ENCODE measurements around the gene ROBO1. TPM values are rescaled to one million over a fixed set of nuclear protein-coding genes. Genes with fewer than 3 reads are reported as not detected.
"Not testable (repeated sequence)": the region's sequence is repeated elsewhere in the genome, so short reads cannot be mapped to it uniquely, and the experiment has no call there.

Gene ROBO1
- total RNA-seq, 1 donor from 2014 or later = 0.64 TPM

- DNase-seq (ENCODE audit: low read depth in 2 of 2) = no peak
Measured at GRCh38 chr3:78918361-78919020, 849.3 kb downstream of the ROBO1 start.

GRCh38 chr3:78917536-78917935, 850.3 kb downstream of the ROBO1 start:
- DNase-seq (ENCODE audit: low read depth in 2 of 2) = no peak

GRCh38 chr3:78913711-78914110, 854.1 kb downstream of the ROBO1 start:
- no peak for DNase-seq (ENCODE audit: low read depth in 2 of 2)

GRCh38 chr3:78912687-78913086, 855.1 kb downstream of the ROBO1 start:
- no peak for DNase-seq (ENCODE audit: low read depth in 2 of 2)

- DNase-seq (ENCODE audit: low read depth in 2 of 2) = no peak
Measured at GRCh38 chr3:78912259-78912658, 855.5 kb downstream of the ROBO1 start.

- no peak for DNase-seq (ENCODE audit: low read depth in 2 of 2)
Measured at GRCh38 chr3:78911394-78911793, 856.4 kb downstream of the ROBO1 start.

GRCh38 chr3:78908236-78908635, 859.6 kb downstream of the ROBO1 start:
- no peak for DNase-seq (ENCODE audit: low read depth in 2 of 2)

GRCh38 chr3:78907367-78907766, 860.4 kb downstream of the ROBO1 start:
- no peak for DNase-seq (ENCODE audit: low read depth in 2 of 2)

GRCh38 chr3:78906930-78907329, 860.9 kb downstream of the ROBO1 start:
- DNase-seq (ENCODE audit: low read depth in 2 of 2) = no peak

- DNase-seq (ENCODE audit: low read depth in 2 of 2) = no peak
Measured at GRCh38 chr3:78906245-78906644, 861.6 kb downstream of the ROBO1 start.

GRCh38 chr3:78905700-78906099, 862.1 kb downstream of the ROBO1 start:
- no peak for DNase-seq (ENCODE audit: low read depth in 2 of 2)

GRCh38 chr3:78901544-78901943, 866.3 kb downstream of the ROBO1 start:
- no peak for DNase-seq (ENCODE audit: low read depth in 2 of 2)

- DNase-seq (ENCODE audit: low read depth in 2 of 2) = no peak
Measured at GRCh38 chr3:78900880-78901279, 866.9 kb downstream of the ROBO1 start.

- no peak for DNase-seq (ENCODE audit: low read depth in 2 of 2)
Measured at GRCh38 chr3:78900426-78900825, 867.4 kb downstream of the ROBO1 start.

- DNase-seq (ENCODE audit: low read depth in 2 of 2) = no peak
Measured at GRCh38 chr3:78895528-78895927, 872.3 kb downstream of the ROBO1 start.

GRCh38 chr3:78894787-78895186, 873.0 kb downstream of the ROBO1 start:
- no peak for DNase-seq (ENCODE audit: low read depth in 2 of 2)

GRCh38 chr3:78893161-78893560, 874.6 kb downstream of the ROBO1 start:
- DNase-seq (ENCODE audit: low read depth in 2 of 2) = no peak

GRCh38 chr3:78889348-78889747, 878.5 kb downstream of the ROBO1 start:
- no peak for DNase-seq (ENCODE audit: low read depth in 2 of 2)

GRCh38 chr3:78888635-78889034, 879.2 kb downstream of the ROBO1 start:
- DNase-seq (ENCODE audit: low read depth in 2 of 2) = no peak

- DNase-seq (ENCODE audit: low read depth in 2 of 2) = no peak
Measured at GRCh38 chr3:78887547-78888011, 880.2 kb downstream of the ROBO1 start.

GRCh38 chr3:78887029-78887428, 880.8 kb downstream of the ROBO1 start:
- no peak for DNase-seq (ENCODE audit: low read depth in 2 of 2)

- not testable (repeated sequence) for DNase-seq (ENCODE audit: low read depth in 2 of 2)
Measured at GRCh38 chr3:78884567-78884966, 883.2 kb downstream of the ROBO1 start.

- no peak for DNase-seq (ENCODE audit: low read depth in 2 of 2)
Measured at GRCh38 chr3:78882251-78882650, 885.5 kb downstream of the ROBO1 start.

- no peak for DNase-seq (ENCODE audit: low read depth in 2 of 2)
Measured at GRCh38 chr3:78881501-78881900, 886.3 kb downstream of the ROBO1 start.

Data from dermis microvascular lymphatic vessel endothelial cell (primary cell).